B cell (primary cell): ENCODE data around the gene RBM28. TPM values are rescaled to one million over a fixed set of nuclear protein-coding genes. Genes with fewer than 3 reads are reported as not detected.

Experiments
- ATAC-seq: fragments of 200-7000 bp; cut with Tn5 transposase; one replicate; pipeline ENCODE4 v1.10.0; 2021; ENCODE audit warnings: low read depth, mild to moderate bottlenecking, moderate number of reproducible peaks, moderate library complexity
- CTCF ChIA-PET: fragments of 350-600 bp; sonication (Branson Sonifier 250); formaldehyde crosslinking; loops from one replicate; lab custom pipeline; 2021; ENCODE audit warnings: antibody characterized with exemption, inconsistent platforms; lab: Charles Lee
- POLR2A ChIA-PET: fragments of 350-600 bp; sonication (Branson Sonifier 250); formaldehyde crosslinking; loops from one replicate; lab custom pipeline; 2021; ENCODE audit warnings: antibody characterized with exemption; lab: Charles Lee
- DNase-seq: peaks from one replicate; pipeline ENCODE4 v3.0.0; 2013
- H2AFZ ChIP-seq: 2 replicates; pipeline ENCODE4 v1.6.1; 2012; ENCODE audit warnings: mild to moderate bottlenecking, low read depth, low read length; ENCODE audit not compliant: insufficient read depth, poor library complexity, severe bottlenecking
- H3K27ac ChIP-seq, 2 donors: 1 replicate in 1 of 2; 2 replicates in 1 of 2; pipeline ENCODE4 v1.5.1; 2012 to 2013; ENCODE audit warnings: low read length in 2 of 2, mild to moderate bottlenecking in 2 of 2, moderate library complexity in 1 of 2
- H3K27me3 ChIP-seq, 4 experiments: fragments of 200-600 bp in 1 of 4; sonication (generic) in 1 of 4; replicated peaks in 1 of 4; 1 replicate in 2 of 4; 2 replicates in 2 of 4; pipeline versions ENCODE4 v1.6.1 to v1.7.0; 2013 to 2016; ENCODE audit warnings: low read length in 3 of 4, mild to moderate bottlenecking in 2 of 4, mixed read lengths in 1 of 4, moderate library complexity in 1 of 4; ENCODE audit not compliant: insufficient read depth in 4 of 4, control insufficient read depth in 3 of 4; ENCODE audit errors: control extremely low read depth in 1 of 4
- H3K36me3 ChIP-seq, 2 experiments: replicated peaks in 1 of 2; 1 replicate in 1 of 2; 2 replicates in 1 of 2; pipeline versions ENCODE4 v1.6.1 to v1.7.1; 2013; ENCODE audit warnings: low read length in 1 of 2; ENCODE audit not compliant: insufficient read depth in 2 of 2, control insufficient read depth in 1 of 2; ENCODE audit errors: control extremely low read depth in 1 of 2, extremely low read depth in 1 of 2
- H3K4me1 ChIP-seq, 2 donors: fragments of 200-600 bp in 1 of 2; sonication (generic) in 1 of 2; 1 replicate in 1 of 2; 2 replicates in 1 of 2; pipeline versions ENCODE4 v1.5.1 to v1.6.1; 2013 to 2017; ENCODE audit warnings: low read length in 2 of 2; ENCODE audit not compliant: control insufficient read depth in 2 of 2, insufficient read depth in 2 of 2
- H3K4me2 ChIP-seq: replicated peaks from 2 replicates; pipeline ENCODE3; 2012; ENCODE audit warnings: mild to moderate bottlenecking, low read depth, low read length; ENCODE audit not compliant: poor library complexity, severe bottlenecking
- H3K4me3 ChIP-seq, 5 experiments: fragments of 200-600 bp in 1 of 5; sonication (generic) in 1 of 5; 1 replicate in 3 of 5; 2 replicates in 2 of 5; pipeline versions ENCODE4 v1.5.1 to v1.7.0; 2011 to 2016; ENCODE audit warnings: low read length in 4 of 5, mild to moderate bottlenecking in 4 of 5, low read depth in 2 of 5, control low read depth in 1 of 5, moderate library complexity in 1 of 5; ENCODE audit not compliant: insufficient read depth in 1 of 5; ENCODE audit errors: control extremely low read depth in 1 of 5, extremely low read depth in 1 of 5
- H3K79me2 ChIP-seq: fragments of 200-600 bp; sonication (generic); one replicate; pipeline ENCODE4 v1.6.0; 2016; ENCODE audit warnings: low read length; ENCODE audit not compliant: control insufficient read depth, insufficient read depth
- H3K9ac ChIP-seq: fragments of 200-600 bp; sonication (generic); 2 replicates; pipeline ENCODE4 v1.6.1; 2017; ENCODE audit warnings: mild to moderate bottlenecking, low read length, moderate library complexity
- H3K9me3 ChIP-seq, 3 donors: one replicate each; pipeline versions ENCODE4 v1.6.1 to v1.7.1; 2013; ENCODE audit warnings: low read length in 2 of 3; ENCODE audit not compliant: control insufficient read depth in 2 of 3, insufficient read depth in 1 of 3; ENCODE audit errors: control extremely low read depth in 1 of 3
- H4K20me1 ChIP-seq: 2 replicates; pipeline ENCODE4 v1.6.0; 2012; ENCODE audit warnings: mild to moderate bottlenecking, low read length; ENCODE audit not compliant: insufficient read depth, control insufficient read depth, poor library complexity, severe bottlenecking
- H3K27ac Mint-ChIP-seq: one replicate; pipeline ENCODE4 v1.8.0; 2021; ENCODE audit warnings: mixed read lengths
- H3K27me3 Mint-ChIP-seq: one replicate; pipeline ENCODE4 v1.8.0; 2021; ENCODE audit warnings: mixed read lengths
- H3K4me1 Mint-ChIP-seq: one replicate; pipeline ENCODE4 v1.8.0; 2021; ENCODE audit warnings: mixed read lengths
- H3K4me3 Mint-ChIP-seq: one replicate; pipeline ENCODE4 v1.8.0; 2021; ENCODE audit warnings: mixed read lengths
- H3K9me3 Mint-ChIP-seq: one replicate; pipeline ENCODE4 v1.8.0; 2022; ENCODE audit warnings: mixed read lengths; ENCODE audit not compliant: insufficient read depth
- EZH2 ChIP-seq: IDR thresholded peaks from 2 replicates; pipeline ENCODE4 v1.6.1; 2012; ENCODE audit warnings: borderline replicate concordance, low read depth, mild to moderate bottlenecking, moderate library complexity, low read length; ENCODE audit not compliant: insufficient read depth, poor library complexity, severe bottlenecking
- WGBS: methylation state at CpG from one replicate; pipeline ENCODE4 v1.1.5; 2013; ENCODE audit warnings: missing lambda C conversion rate; ENCODE audit not compliant: insufficient coverage; 5-methylcytosine and 5-hydroxymethylcytosine counted together
- intact Hi-C: fragments of 100-400 bp; cut with micrococcal nuclease; formaldehyde crosslinking; loops from one replicate; pipeline ENCODE4 v1.10.0; 2022
- polyA plus RNA-seq: library from polyadenylated mRNA; depleted of rRNA; stranded (reverse); fragments of >200 nt; gene quantifications from 2 replicates; pipeline ENCODE4 v1.2.3, GENCODE V29; 2012
- total RNA-seq, 2 donors: library from RNA; stranded (reverse); fragments of 120-200 nt in 1 of 2; gene quantifications; 1 replicate in 1 of 2; 2 replicates in 1 of 2; pipeline versions ENCODE4 v1.2.3 to v1.2.4, GENCODE V29; 2013 to 2022
- TF ChIP-seq, protein P1 (sequence below): fragments of 200-600 bp; IDR thresholded peaks from one replicate; pipeline ENCODE4 v1.8.0; 2022; ENCODE audit warnings: antibody characterized with exemption, mild to moderate bottlenecking

RBM28 gene
- total and polyA plus RNA-seq, 2 donors (not counting 1 experiment from before 2014, with no cell fraction given) = 10.7 to 46.2 TPM

DNA sequence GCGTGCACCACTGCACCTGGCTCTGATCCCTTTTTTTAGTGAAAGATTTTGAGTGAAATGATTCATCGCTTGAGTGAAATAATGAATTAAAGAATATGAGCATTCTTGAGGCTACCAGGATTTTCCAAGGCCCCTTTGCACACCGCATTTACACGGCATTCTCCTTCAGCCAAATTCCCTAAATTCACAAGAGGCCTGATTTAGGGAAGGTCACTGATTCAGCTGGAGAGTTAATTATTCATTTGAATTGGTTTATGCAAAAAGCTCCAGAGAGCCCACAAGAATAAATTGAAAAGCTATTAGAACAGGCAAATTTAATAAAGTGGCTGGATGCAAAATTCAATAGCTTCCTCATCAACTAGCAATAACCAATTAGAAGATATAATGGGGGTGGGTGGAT, 56.2 kb downstream of the RBM28 start:
- ChIA-PET POLR2A (no interaction called here), CTCF (no interaction called here)
- Histone ChIP-seq H3K27me3 (no peaks in the 10 kb centered on the region), H3K4me1 (no peaks in the 10 kb centered on the region), H3K9ac (no peak overlapping the region), H3K79me2 (no peaks in the 10 kb centered on the region), H3K9me3 (peaks cover 0 to 6% (median 0%) of the 10 kb centered on the region in 3 donors), H3K4me3 (no peak overlapping the region), H3K27ac (no peak overlapping the region), H4K20me1 (no peaks in the 10 kb centered on the region), H3K36me3 (no peaks in the 10 kb centered on the region), H2AFZ (no peak overlapping the region), H3K4me2 (no peak overlapping the region)
- WGBS = 100% methylated on average over 1 of the region's 4 CpGs
- intact Hi-C loops = no loop called here
- ATAC-seq (no peak), DNase-seq (no peak)
- Mint-ChIP-seq H3K27me3 (no peaks in the 10 kb centered on the region), H3K4me3 (no peak overlapping the region), H3K27ac (no peak overlapping the region), H3K9me3 (peaks cover 2% of the 10 kb centered on the region), H3K4me1 (no peaks in the 10 kb centered on the region)
- TF ChIP-seq, protein P1, sequence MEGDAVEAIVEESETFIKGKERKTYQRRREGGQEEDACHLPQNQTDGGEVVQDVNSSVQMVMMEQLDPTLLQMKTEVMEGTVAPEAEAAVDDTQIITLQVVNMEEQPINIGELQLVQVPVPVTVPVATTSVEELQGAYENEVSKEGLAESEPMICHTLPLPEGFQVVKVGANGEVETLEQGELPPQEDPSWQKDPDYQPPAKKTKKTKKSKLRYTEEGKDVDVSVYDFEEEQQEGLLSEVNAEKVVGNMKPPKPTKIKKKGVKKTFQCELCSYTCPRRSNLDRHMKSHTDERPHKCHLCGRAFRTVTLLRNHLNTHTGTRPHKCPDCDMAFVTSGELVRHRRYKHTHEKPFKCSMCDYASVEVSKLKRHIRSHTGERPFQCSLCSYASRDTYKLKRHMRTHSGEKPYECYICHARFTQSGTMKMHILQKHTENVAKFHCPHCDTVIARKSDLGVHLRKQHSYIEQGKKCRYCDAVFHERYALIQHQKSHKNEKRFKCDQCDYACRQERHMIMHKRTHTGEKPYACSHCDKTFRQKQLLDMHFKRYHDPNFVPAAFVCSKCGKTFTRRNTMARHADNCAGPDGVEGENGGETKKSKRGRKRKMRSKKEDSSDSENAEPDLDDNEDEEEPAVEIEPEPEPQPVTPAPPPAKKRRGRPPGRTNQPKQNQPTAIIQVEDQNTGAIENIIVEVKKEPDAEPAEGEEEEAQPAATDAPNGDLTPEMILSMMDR = no peak
- TF ChIP-seq EZH2 = no peak

DNA sequence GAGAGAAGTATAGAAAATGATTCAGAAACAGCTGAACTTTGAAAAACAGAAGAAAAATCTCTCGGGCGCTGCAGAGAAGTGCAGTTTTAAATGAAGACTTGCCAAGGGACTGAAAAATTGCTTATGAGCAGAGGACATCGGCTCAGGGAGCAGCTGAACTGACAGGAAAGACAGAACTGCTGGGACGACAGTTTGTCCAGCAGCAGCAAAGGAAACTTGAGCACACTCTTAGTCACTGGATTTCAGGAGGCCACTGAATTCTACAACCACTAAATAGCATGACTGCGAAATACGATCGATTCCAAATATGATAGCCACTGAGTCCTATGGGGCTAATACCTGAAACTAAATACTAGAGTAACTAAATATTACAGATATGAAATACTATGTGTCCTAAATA, 59.6 kb downstream of the RBM28 start:
- WGBS = 94% methylated on average over 4 of the region's 7 CpGs
- no peaks in the 10 kb centered on the region for H3K27me3 ChIP-seq
- intact Hi-C loops = no loop called here
- H2AFZ ChIP-seq = no peak overlapping the region
- H3K9me3 Mint-ChIP-seq = peaks cover 10% of the 10 kb centered on the region
- H3K9me3 ChIP-seq = peaks cover 0 to 16% (median 7%) of the 10 kb centered on the region in 3 donors
- DNase-seq (no peak), ATAC-seq (no peak)
- H4K20me1 ChIP-seq = no peaks in the 10 kb centered on the region
- H3K4me3 Mint-ChIP-seq = no peak overlapping the region
- H3K27me3 Mint-ChIP-seq = no peaks in the 10 kb centered on the region
- ChIA-PET POLR2A (no interaction called here), CTCF (no interaction called here)
- H3K4me1 Mint-ChIP-seq = no peaks in the 10 kb centered on the region
- no peak for TF ChIP-seq EZH2
- TF ChIP-seq, protein P1 = no peak
- H3K79me2 ChIP-seq = no peaks in the 10 kb centered on the region
- no peak overlapping the region for H3K9ac ChIP-seq
- no peak overlapping the region for H3K4me3 ChIP-seq
- H3K36me3 ChIP-seq = no peaks in the 10 kb centered on the region
- no peak overlapping the region for H3K27ac ChIP-seq
- no peak overlapping the region for H3K4me2 ChIP-seq
- no peaks in the 10 kb centered on the region for H3K4me1 ChIP-seq
- no peak overlapping the region for H3K27ac Mint-ChIP-seq
